Neuronal stem cell (in vitro differentiated cells): ENCODE measurements around the gene TRIM39.

ENCODE experiments used
- DNase-seq: peaks from one replicate; pipeline ENCODE4 v3.0.0-alpha.2; 2013; ENCODE audit warnings: low spot score
- H2AFZ ChIP-seq: one replicate; pipeline ENCODE4 v1.6.1; 2013; ENCODE audit warnings: mild to moderate bottlenecking, low read length, inconsistent platforms
- H2AK5ac ChIP-seq: 2 replicates; pipeline ENCODE4 v1.6.1; 2013; ENCODE audit warnings: low read depth, mild to moderate bottlenecking, inconsistent platforms, low read length, moderate library complexity, mixed read lengths
- H2BK120ac ChIP-seq: 2 replicates; pipeline ENCODE4 v1.6.1; 2013; ENCODE audit warnings: low read depth, mild to moderate bottlenecking, inconsistent platforms, low read length, moderate library complexity, mixed read lengths
- H2BK12ac ChIP-seq: one replicate; pipeline ENCODE4 v1.6.1; 2013; ENCODE audit warnings: low read length, inconsistent platforms
- H2BK15ac ChIP-seq: 2 replicates; pipeline ENCODE4 v1.6.1; 2013; ENCODE audit warnings: mild to moderate bottlenecking, low read length, inconsistent platforms, mixed read lengths
- H2BK5ac ChIP-seq: one replicate; pipeline ENCODE4 v1.6.1; 2013; ENCODE audit warnings: inconsistent platforms, mild to moderate bottlenecking, low read length, moderate library complexity
- H3K14ac ChIP-seq: one replicate; pipeline ENCODE4 v1.6.1; 2013; ENCODE audit warnings: low read length, inconsistent platforms
- H3K18ac ChIP-seq: 2 replicates; pipeline ENCODE4 v1.6.1; 2013; ENCODE audit warnings: low read length, inconsistent platforms
- H3K23ac ChIP-seq: 2 replicates; pipeline ENCODE4 v1.6.1; 2013; ENCODE audit warnings: low read depth, mild to moderate bottlenecking, mixed read lengths, low read length, inconsistent platforms; ENCODE audit not compliant: poor library complexity
- H3K27ac ChIP-seq: replicated peaks from 3 replicates; pipeline ENCODE4 v1.5.1; 2013; ENCODE audit warnings: low read length, inconsistent platforms
- H3K27me3 ChIP-seq, 3 experiments: 2 replicates each; pipeline ENCODE4 v1.6.1; 2013; ENCODE audit warnings: low read length in 3 of 3, mild to moderate bottlenecking in 2 of 3, inconsistent platforms in 1 of 3, low read depth in 1 of 3, mixed read lengths in 1 of 3, moderate library complexity in 1 of 3; ENCODE audit not compliant: control insufficient read depth in 3 of 3, insufficient read depth in 3 of 3
- H3K36me3 ChIP-seq, 2 donors: replicated peaks in 1 of 2; 2 replicates each; pipeline ENCODE4 v1.6.1; 2013; ENCODE audit warnings: low read length in 2 of 2; ENCODE audit not compliant: control insufficient read depth in 2 of 2, insufficient read depth in 2 of 2
- H3K4ac ChIP-seq: 2 replicates; pipeline ENCODE4 v1.6.1; 2013; ENCODE audit warnings: inconsistent platforms, mild to moderate bottlenecking, low read length, moderate library complexity
- H3K4me1 ChIP-seq, 2 donors: 1 replicate in 1 of 2; 2 replicates in 1 of 2; pipeline ENCODE4 v1.6.1; 2013; ENCODE audit warnings: low read length in 2 of 2, low read depth in 1 of 2; ENCODE audit not compliant: control insufficient read depth in 2 of 2, insufficient read depth in 1 of 2
- H3K4me2 ChIP-seq: one replicate; pipeline ENCODE4 v1.6.1; 2013; ENCODE audit warnings: mild to moderate bottlenecking, low read length, inconsistent platforms; ENCODE audit not compliant: insufficient read depth, poor library complexity, severe bottlenecking
- H3K4me3 ChIP-seq, 2 donors: 2 replicates each; pipeline ENCODE4 v1.5.1; 2013; ENCODE audit warnings: low read length in 2 of 2, mild to moderate bottlenecking in 2 of 2, inconsistent platforms in 1 of 2, moderate library complexity in 1 of 2
- H3K79me1 ChIP-seq: one replicate; pipeline ENCODE4 v1.6.1; 2013; ENCODE audit warnings: low read depth, mild to moderate bottlenecking, inconsistent platforms, low read length, moderate library complexity
- H3K9ac ChIP-seq: one replicate; pipeline ENCODE4 v1.6.1; 2013; ENCODE audit warnings: mild to moderate bottlenecking, low read depth, low read length, inconsistent platforms; ENCODE audit not compliant: poor library complexity
- H3K9me3 ChIP-seq, 2 donors: replicated peaks in 1 of 2; 2 replicates each; pipeline versions ENCODE3 to v1.6.1; 2013; ENCODE audit warnings: low read length in 2 of 2, mild to moderate bottlenecking in 2 of 2, inconsistent platforms in 1 of 2, low read depth in 1 of 2, mixed read lengths in 1 of 2, moderate library complexity in 1 of 2; ENCODE audit not compliant: control insufficient read depth in 2 of 2, insufficient read depth in 1 of 2
- H4K8ac ChIP-seq: one replicate; pipeline ENCODE4 v1.6.1; 2013; ENCODE audit warnings: low read depth, mild to moderate bottlenecking, inconsistent platforms, low read length, moderate library complexity
- H4K91ac ChIP-seq: one replicate; pipeline ENCODE4 v1.6.1; 2013; ENCODE audit warnings: low read length, low read depth, mild to moderate bottlenecking, inconsistent platforms; ENCODE audit not compliant: poor library complexity
- WGBS, 2 donors: extraction: QIAGEN DNeasy Blood & Tissue Kit; methylation state at CpG; one replicate each; pipeline ENCODE4 v1.1.7; 2013; ENCODE audit warnings: missing lambda C conversion rate in 2 of 2, mixed read lengths in 1 of 2; ENCODE audit not compliant: insufficient read length in 2 of 2, insufficient replicate concordance in 1 of 2; ENCODE audit errors: extremely low coverage in 2 of 2; 5-methylcytosine and 5-hydroxymethylcytosine counted together

Gene TRIM39

DNA sequence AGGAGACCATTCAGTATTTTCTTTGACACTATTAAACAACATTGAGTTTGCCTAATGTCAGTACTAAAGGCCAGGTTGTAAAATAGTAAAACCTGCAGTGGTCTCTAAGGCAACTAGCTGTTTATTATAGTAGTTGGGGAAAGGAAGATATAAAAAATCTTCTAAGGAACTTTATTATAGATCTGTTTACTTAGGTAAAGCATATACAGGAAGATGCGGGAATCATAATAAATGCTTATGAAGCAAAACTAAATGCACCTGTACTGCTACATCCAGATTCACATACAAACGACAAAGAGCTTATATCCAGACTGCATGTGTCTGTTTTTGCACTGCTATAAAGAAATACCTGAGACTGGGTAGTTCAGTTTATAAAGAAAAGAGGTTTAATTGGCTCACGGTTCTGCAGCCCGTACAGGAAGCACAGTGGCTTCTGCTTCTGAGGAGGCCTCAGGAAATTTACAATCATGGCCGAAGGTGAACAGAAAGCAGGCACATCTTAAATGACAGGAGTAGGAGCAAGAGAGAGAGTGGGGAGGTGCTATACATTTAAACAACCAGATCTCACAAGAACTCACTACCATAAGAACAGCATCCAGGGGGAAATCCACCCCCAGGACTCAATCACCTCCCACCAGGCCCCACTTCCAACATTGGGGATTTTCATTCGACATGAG is 8.7 kb upstream of the TRIM39 start:
- Histone ChIP-seq H2AK5ac (no peak overlapping the region), H2BK15ac (no peak overlapping the region), H2AFZ (no peak overlapping the region), H3K9ac (no peak overlapping the region), H3K18ac (no peak overlapping the region), H4K8ac (no peak overlapping the region), H2BK120ac (no peak overlapping the region), H2BK12ac (no peak overlapping the region), H3K79me1 (no peaks in the 10 kb centered on the region), H3K4me1 (peaks cover 0 to 2% of the 10 kb centered on the region in 2 donors), H3K36me3 (peaks cover 9 to 80% of the 10 kb centered on the region in 2 donors), H3K23ac (no peak overlapping the region), H3K27ac (no peak overlapping the region), H3K4me2 (no peak overlapping the region), H3K14ac (no peak overlapping the region), H4K91ac (no peak overlapping the region), H3K4ac (no peak overlapping the region), H3K4me3 (no peak overlapping the region), H3K27me3 (no peaks in the 10 kb centered on the region), H2BK5ac (no peak overlapping the region), H3K9me3 (no peaks in the 10 kb centered on the region)
- DNase-seq = no peak
- WGBS, 2 donors = no CpG with 5 or more reads among the region's 6 CpGs

DNA sequence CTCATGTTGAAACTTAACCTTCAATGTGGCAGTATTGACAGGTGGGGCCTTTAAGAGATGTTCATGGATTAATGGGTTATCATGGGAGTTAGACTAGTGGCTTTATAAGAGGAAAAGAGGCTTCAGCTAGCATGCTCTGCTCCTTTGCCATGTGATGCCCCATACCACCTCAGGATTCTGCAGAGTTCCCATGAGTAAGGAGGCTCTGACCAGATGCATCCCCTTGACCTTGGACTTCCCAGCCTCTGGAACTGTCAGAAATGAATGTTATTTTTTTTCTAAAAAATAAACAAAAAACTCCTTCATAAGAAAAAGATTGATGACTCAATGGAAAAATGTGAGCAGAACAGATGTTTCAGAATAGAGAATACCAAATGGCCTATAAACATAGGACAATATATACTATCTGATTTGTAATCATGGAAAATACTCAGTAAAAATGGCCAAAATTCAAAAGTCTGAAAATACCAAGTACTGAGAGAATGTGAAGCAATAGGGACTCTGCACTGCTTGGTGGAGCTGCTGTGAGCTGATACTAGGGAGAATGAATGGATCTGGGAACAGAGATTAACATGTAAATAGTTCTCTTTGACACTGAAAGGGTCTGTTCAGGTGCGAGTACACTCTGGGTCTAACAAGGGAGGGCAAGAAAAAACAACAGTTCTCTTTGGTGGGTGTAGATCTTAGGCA is 7.4 kb upstream of the TRIM39 start:
- WGBS, 2 donors = no CpG with 5 or more reads among the region's 1 CpG
- Histone ChIP-seq H3K9me3 (no peaks in the 10 kb centered on the region), H2BK5ac (no peak overlapping the region), H3K36me3 (peaks cover 3 to 72% of the 10 kb centered on the region in 2 donors), H3K14ac (no peak overlapping the region), H3K4ac (no peak overlapping the region), H3K4me2 (no peak overlapping the region), H2AFZ (no peak overlapping the region), H3K79me1 (no peaks in the 10 kb centered on the region), H2BK15ac (no peak overlapping the region), H3K27me3 (no peaks in the 10 kb centered on the region), H3K27ac (no peak overlapping the region), H3K18ac (no peak overlapping the region), H2AK5ac (no peak overlapping the region), H4K8ac (no peak overlapping the region), H3K4me3 (no peak overlapping the region), H2BK12ac (no peak overlapping the region), H3K9ac (no peak overlapping the region), H2BK120ac (no peak overlapping the region), H3K4me1 (peaks cover 0 to 2% of the 10 kb centered on the region in 2 donors), H4K91ac (no peak overlapping the region), H3K23ac (no peak overlapping the region)
- no peak for DNase-seq

DNA sequence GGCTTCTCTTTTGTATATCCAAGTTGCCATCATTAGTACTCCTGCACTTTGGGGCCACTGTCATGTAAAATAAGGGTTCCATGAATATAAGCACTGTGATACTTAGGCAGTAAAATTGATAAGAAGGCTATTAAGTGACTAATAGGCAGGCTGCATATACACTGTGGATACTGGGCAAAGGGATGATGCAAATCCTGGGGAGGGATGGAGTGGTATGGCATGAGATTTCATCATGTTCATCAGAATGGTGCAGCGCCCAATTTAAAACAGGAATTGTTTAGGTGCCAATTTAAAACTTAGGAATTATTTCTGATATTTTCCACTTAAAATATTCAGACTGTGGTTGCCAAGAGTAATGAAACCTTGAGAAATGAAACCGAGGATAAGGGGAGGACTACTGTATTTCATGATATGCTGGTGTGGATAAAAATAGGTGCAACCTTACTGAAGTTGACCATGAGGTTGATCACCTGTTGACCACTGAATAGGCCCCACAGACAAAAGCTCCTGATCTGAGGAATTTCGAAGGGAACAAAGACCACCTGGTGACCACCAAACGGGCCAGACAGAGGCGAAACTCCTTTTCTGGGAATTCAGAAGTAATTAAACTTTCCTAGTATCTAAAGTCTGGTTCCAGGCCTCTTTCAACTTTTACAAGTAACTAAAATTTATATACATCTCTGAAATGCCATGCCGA is 4.9 kb upstream of the TRIM39 start:
- H3K9ac ChIP-seq = no peak overlapping the region
- H3K36me3 ChIP-seq = peaks cover 2 to 47% of the 10 kb centered on the region in 2 donors
- no peak overlapping the region for H2BK15ac ChIP-seq
- peaks cover 2 to 6% of the 10 kb centered on the region in 2 donors for H3K4me1 ChIP-seq
- no peak overlapping the region for H2BK5ac ChIP-seq
- H2AFZ ChIP-seq = no peak overlapping the region
- H3K4ac ChIP-seq = no peak overlapping the region
- H3K79me1 ChIP-seq = peaks cover 1% of the 10 kb centered on the region
- no peak overlapping the region for H3K23ac ChIP-seq
- no peak overlapping the region for H2AK5ac ChIP-seq
- H3K27ac ChIP-seq = no peak overlapping the region
- H2BK12ac ChIP-seq = no peak overlapping the region
- H3K4me3 ChIP-seq = no peak overlapping the region
- H4K8ac ChIP-seq = no peak overlapping the region
- H4K91ac ChIP-seq = no peak overlapping the region
- H3K27me3 ChIP-seq = no peaks in the 10 kb centered on the region
- no peak for DNase-seq
- WGBS, 2 donors = no CpG with 5 or more reads among the region's 6 CpGs
- H3K4me2 ChIP-seq = no peak overlapping the region
- H3K14ac ChIP-seq = no peak overlapping the region
- no peaks in the 10 kb centered on the region for H3K9me3 ChIP-seq
- no peak overlapping the region for H3K18ac ChIP-seq
- H2BK120ac ChIP-seq = no peak overlapping the region
